ENCODE results near the gene CDHR2.

GRCh38 chr5:176577312-176578176, 28.4 kb downstream of the CDHR2 start:
- no peak for TF ChIP-seq ZNF274 (IDR thresholded peaks at IDR 0.05; ENCODE audit: low read depth, low read length)
- TF ChIP-seq YY1 (IDR thresholded peaks at IDR 0.05; ENCODE audit: insufficient read depth, insufficient read length) = no peak

All from NT2/D1 (cell line).